GM12891 (cell line): ENCODE measurements around the gene NCAPD2.

Experiments
- PAX5 ChIP-seq: IDR thresholded peaks from 2 replicates; pipeline ENCODE4 v1.6.1; 2011; ENCODE audit warnings: low read length, moderate library complexity, mild to moderate bottlenecking; ENCODE audit not compliant: insufficient read depth, severe bottlenecking
- POLR2A ChIP-seq: IDR thresholded peaks from 2 replicates; pipeline ENCODE4 v1.6.1; 2011; ENCODE audit warnings: low read depth, low read length, control low read depth
- POLR2AphosphoS5 ChIP-seq: IDR thresholded peaks from 2 replicates; pipeline ENCODE4 v1.6.1; 2011; ENCODE audit warnings: low read depth, low read length, control low read depth
- TAF1 ChIP-seq: IDR thresholded peaks from 2 replicates; pipeline ENCODE4 v1.6.1; 2011; ENCODE audit warnings: low read depth, low read length, control low read depth

DNA sequence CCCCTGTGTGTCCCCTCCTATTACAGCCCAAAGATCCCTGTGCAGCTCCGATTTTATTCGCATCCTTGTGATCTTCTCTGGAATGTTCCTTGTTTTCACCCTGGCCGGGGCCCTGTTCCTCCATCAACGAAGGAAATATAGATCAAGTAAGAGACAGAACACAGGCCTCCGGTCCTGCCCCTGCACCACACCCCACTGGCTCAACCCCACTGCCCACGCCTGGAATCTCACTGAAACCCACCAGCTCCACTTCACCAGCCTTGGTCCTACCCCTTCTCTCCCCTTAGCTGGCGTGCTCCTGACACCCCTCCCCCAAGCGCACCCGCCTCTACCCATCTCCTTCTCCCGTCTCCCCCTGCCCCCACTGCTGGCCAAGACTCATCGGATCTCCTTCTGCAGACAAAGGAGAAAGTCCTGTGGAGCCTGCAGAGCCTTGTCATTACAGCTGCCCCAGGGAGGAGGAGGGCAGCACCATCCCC is 43.0 kb upstream of the NCAPD2 start:
- TF ChIP-seq POLR2AphosphoS5 (no peak), TAF1 (no peak), POLR2A (no peak), PAX5 (no peak)
